Right ventricle myocardium inferior (tissue), 1 donor: ENCODE measurements around the gene KLF14. TPM values are rescaled to one million over a fixed set of nuclear protein-coding genes. Genes with fewer than 3 reads are reported as not detected.
"Not testable (repeated sequence)": the region's sequence is repeated elsewhere in the genome, so short reads cannot be mapped to it uniquely, and the experiment has no call there.

ENCODE experiments used
- ATAC-seq: fragments of 200-7000 bp; cut with Tn5 transposase; one replicate; pipeline ENCODE4 v1.9.1; 2020; ENCODE audit warnings: mild to moderate bottlenecking, moderate library complexity
- DNase-seq: peaks from one replicate; pipeline ENCODE4 v3.0.0; 2021; ENCODE audit errors: missing footprints
- intact Hi-C: fragments of 100-400 bp; cut with DNase I; formaldehyde crosslinking; loops from one replicate; pipeline ENCODE4 v1.11.0; 2022
- long read RNA-seq: library from polyadenylated mRNA; unstranded; transcript quantifications from one replicate; pipeline ENCODE4 v2.0.0, GENCODE V29; 2021
- total RNA-seq: library from RNA; stranded (reverse); fragmentation: NEBNext Ultra II Directional; extraction: Animal tissue kit (Norgen Biotek cat#: 25700); gene quantifications from one replicate; pipeline ENCODE4 v1.2.1, GENCODE V29; 2021
- donor health status: DM: no; HTN: yes; CAD: no; lungs with severe emphysema.

KLF14 gene
- 0.08 TPM for total RNA-seq
- long read RNA-seq, partial matches to known transcripts = 0 of 1 reads
- long read RNA-seq, other reads (novel, unspliced or antisense) = 0 of 1 reads

- ATAC-seq = no peak
- peak; percentile 64 for DNase-seq
- intact Hi-C loops = no loop called here
Observed at GRCh38 chr7:130733931-130734814, at the start of gene KLF14. Gene KLF14, minus strand, starts transcription at chr7:130734207. Its CDS starts 174 bp downstream, at chr7:130734033.

- DNase-seq (no peak), ATAC-seq (no peak)
- intact Hi-C loops = no loop called here
Observed at GRCh38 chr7:130781346-130781745, 47.3 kb upstream of the KLF14 start.

GRCh38 chr7:130777426-130777825 lies 43.4 kb upstream of the KLF14 start:
- intact Hi-C loops = no loop called here
- ATAC-seq (no peak), DNase-seq (no peak)

GRCh38 chr7:130772456-130772855 lies 38.4 kb upstream of the KLF14 start:
- DNase-seq, intact Hi-C loops, ATAC-seq: not testable (repeated sequence)

GRCh38 chr7:130768854-130769253 lies 34.8 kb upstream of the KLF14 start:
- intact Hi-C loops = no loop called here
- no peak for DNase-seq
- no peak for ATAC-seq

- intact Hi-C loops, DNase-seq, ATAC-seq: not testable (repeated sequence)
Observed at GRCh38 chr7:130764569-130764968, 30.6 kb upstream of the KLF14 start.

GRCh38 chr7:130758429-130759056 lies 24.5 kb upstream of the KLF14 start:
- no peak for DNase-seq
- no peak for ATAC-seq
- intact Hi-C loops = loop anchor here (10.0 kb wide), 1 partner anchor 684 kb away; the partner anchor contains the start of gene KLHDC10

GRCh38 chr7:130756316-130756715 lies 22.3 kb upstream of the KLF14 start:
- DNase-seq = no peak
- ATAC-seq = no peak
- intact Hi-C loops = loop anchor here (10.0 kb wide), 1 partner anchor 682 kb away; the partner anchor contains the start of gene KLHDC10

- intact Hi-C loops = loop anchor here (10.0 kb wide), 1 partner anchor 678 kb away; the partner anchor contains the start of gene KLHDC10
- DNase-seq (no peak), ATAC-seq (no peak)
Observed at GRCh38 chr7:130752424-130752823, 18.4 kb upstream of the KLF14 start.

GRCh38 chr7:130750755-130751154 lies 16.7 kb upstream of the KLF14 start:
- intact Hi-C loops = loop anchor here (10.0 kb wide), 1 partner anchor 676 kb away; the partner anchor contains the start of gene KLHDC10
- ATAC-seq (no peak), DNase-seq (no peak)

- ATAC-seq = no peak
- intact Hi-C loops = no loop called here
- DNase-seq = no peak
Observed at GRCh38 chr7:130748531-130749389, 14.8 kb upstream of the KLF14 start.

- ATAC-seq (no peak), DNase-seq (no peak)
- intact Hi-C loops = no loop called here
Observed at GRCh38 chr7:130741331-130741995, 7.5 kb upstream of the KLF14 start.

GRCh38 chr7:130740606-130741005 lies 6.6 kb upstream of the KLF14 start:
- ATAC-seq (no peak), DNase-seq (no peak)
- intact Hi-C loops = no loop called here

- intact Hi-C loops = no loop called here
- DNase-seq (no peak), ATAC-seq (no peak)
Observed at GRCh38 chr7:130736298-130736900, 2.4 kb upstream of the KLF14 start.

- intact Hi-C loops = no loop called here
- DNase-seq (no peak), ATAC-seq (no peak)
Observed at GRCh38 chr7:130734815-130735716, 1.1 kb upstream of the KLF14 start.

- intact Hi-C loops = no loop called here
- DNase-seq = peak; percentile 62
Observed at GRCh38 chr7:130732980-130733930, 752 bp downstream of the KLF14 start.

More at GRCh38 chr7:130732980-130733930, 752 bp downstream of the KLF14 start:
- ATAC-seq = no peak
